RKO (cell line): ENCODE results near the gene KRIT1.
"Not testable (repeated sequence)": the region's sequence is repeated elsewhere in the genome, so short reads cannot be mapped to it uniquely, and the experiment has no call there.

ENCODE experiments used
- DNase-seq: peaks from one replicate; pipeline ENCODE4 v3.0.0-alpha.2; 2016; ENCODE audit warnings: low spot score

KRIT1 gene

DNA sequence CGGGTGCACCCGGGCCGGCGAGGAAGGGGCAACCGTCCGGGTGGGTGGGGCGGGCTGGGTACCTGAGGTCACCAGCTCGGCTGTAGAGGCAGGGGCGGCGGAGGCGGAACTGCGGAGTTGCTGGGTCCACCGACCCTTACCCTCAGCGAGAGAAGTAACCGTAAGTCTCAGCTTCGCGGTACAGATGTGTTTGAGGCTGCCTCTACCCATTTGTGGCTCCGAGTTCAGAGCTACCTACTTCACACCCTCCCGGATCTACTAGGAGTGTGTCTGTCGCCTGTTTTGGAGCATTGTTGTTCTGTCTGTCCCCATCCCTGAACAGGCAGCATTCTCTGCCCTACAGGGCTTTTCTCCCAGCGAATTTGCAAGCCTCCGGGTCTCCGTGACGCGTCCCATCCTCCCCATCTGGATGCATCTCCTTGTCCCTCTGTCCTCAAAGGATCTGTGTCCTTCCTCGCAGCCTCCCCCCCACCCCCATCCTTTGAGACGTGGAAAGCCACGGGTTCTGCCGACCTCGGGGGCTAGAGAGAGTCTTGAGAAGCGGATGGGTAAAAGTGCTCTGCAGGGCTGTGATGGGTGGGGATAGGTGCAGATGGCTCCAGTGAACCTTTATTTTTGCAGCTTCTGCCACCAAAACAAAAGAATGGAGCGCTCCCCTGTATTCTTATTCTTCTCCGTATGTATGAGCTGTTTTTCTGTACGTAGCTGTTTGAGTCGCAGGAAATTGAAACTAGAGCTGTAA, 817 bp upstream of the KRIT1 start:
- peak; percentile 66 for DNase-seq

DNA sequence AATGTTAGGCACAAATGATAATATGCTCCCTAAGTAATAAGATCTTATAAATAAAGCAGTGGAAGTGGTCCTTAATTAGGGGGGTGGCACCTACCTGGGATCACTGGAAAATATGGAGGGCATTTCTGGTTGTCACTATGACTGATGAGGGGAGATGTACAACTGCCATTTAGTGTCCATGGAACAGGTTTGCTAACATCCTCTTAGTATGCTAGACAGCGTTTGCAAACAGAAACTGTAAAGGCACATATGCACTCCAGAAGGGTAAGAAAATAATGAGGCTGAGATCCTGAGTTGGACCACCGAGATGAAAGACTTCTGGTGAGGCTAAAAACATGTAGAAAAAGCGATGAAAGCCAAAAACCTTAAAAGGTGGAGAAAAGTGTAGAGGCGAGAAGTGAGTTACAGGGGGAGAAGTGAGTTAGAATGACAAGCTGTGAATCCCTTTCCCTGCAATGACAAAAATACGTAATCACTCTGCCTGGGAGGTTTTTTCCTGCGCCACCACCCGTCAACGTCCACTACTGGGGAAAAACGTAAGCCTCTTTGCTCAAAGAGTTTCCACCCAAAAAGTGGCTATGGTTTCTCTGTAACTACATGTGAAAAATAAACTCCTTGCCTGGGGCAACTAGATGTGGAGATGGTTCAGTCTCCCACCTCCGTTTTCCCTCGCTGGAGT, 767 bp downstream of the KRIT1 start:
- DNase-seq, result peak; percentile 74

DNA sequence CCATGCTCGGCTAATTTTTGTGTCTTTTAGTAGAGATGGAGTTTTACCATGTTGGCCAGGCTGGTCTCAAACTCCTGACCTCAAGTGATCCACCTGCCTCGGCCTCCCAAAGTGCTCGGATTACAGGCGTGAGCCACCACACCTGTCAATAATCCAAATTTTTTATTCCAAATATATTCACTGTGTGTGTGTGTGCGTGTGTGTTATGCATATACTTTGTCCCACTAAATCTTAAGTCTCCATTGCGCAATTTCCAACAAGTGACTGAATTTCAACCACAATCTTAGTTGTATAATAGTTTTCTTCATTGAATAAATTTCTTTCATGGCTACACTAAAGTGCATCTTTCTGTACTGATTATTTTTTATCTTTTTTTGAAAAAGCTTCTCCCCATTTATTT, 2.7 kb downstream of the KRIT1 start:
- DNase-seq, result no peak

DNA sequence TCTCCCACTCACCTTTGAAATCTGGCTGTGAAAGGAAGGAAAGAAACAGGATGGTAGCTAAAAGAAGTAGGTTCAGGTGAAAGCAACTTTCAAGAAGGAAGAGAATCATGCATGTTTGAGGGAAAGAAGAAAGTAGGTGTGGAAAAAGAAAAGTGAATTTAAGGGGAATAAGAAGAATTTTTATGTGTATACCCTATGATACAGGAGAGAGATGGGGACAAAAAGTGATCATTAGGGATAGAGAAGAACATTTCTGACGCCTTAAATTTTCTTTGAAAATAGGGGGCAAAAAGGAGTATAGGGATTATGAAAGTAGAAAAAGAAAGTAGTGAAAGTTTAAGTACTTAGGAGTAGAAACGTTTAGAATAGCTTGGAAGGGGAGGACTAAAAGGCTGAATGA, 15.2 kb downstream of the KRIT1 start:
- DNase-seq, result no peak

DNA sequence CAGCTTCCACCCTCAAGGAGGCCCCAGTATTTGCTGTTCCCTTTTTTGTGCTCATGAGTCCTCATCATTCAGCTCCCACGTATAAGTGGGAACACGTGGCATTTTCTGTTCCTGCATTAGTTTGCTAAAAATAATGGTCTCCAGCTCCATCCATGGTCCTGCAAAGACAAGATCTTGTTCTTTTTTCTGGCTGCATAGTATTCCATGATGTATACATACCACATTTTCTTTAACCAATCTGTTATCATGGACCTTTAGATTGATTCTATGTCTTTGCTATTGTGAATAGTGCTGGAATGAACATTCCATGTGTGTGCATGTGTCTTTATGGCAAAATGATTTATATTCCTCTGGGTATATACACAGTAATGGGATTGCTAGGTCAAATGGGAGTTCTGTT, 17.0 kb downstream of the KRIT1 start:
- no peak for DNase-seq

DNA sequence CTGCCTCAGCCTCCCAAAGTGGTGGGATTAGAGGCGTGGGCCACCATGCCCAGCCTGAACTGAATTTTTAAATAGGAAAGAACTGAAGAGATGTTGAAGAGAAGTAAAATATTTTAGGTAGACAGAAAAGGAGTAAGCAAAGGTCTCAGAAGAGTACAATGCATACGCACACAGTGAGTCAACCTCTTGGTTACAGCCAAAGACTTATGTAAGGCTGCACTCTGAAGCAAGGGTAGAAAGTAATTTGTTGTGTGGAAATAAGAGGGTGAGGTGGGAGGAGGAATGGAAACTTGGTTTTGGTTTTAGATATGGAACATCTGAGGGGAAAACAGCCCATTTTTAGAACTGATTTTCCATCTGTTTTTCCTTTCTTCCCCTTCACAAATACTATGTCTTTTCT, 17.6 kb downstream of the KRIT1 start:
- no peak for DNase-seq

DNA sequence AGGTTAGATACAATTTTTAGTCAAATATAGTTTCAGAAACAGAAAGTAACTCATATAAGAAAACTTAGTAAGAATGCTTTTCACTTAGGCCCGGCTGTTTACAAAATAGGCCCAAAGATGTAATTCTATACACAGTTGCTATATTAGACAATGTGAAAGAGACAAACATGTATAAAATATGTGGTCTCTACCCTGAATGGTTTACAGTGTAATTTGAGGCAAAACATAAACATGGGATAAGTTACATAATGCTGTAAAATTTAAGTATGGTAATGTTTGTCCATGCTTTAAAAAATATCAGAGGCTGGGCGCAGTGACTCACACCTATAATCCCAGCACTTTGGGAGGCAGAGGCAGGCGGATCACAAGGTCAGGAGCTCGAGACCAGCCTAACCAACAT, 18.7 kb downstream of the KRIT1 start:
- DNase-seq, result no peak

DNA sequence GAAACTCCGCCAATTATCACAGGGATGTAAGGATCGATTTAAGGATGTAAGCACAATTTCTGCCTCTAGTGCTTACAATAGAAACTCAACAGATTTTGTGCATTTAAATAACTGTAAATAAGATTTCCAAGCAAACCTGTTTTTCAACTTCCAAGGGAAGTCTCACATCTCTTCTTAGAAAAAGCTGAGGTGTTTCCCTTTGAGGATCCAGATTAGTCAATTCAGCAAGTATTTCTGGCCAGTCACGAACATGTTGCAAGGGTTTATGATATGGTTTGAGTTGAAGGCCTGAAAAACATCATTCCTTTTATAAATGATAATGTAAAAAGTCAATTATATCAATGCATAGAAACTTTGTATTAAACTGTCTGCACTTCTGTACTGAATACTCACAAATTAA, 23.9 kb downstream of the KRIT1 start:
- DNase-seq, result no peak

DNA sequence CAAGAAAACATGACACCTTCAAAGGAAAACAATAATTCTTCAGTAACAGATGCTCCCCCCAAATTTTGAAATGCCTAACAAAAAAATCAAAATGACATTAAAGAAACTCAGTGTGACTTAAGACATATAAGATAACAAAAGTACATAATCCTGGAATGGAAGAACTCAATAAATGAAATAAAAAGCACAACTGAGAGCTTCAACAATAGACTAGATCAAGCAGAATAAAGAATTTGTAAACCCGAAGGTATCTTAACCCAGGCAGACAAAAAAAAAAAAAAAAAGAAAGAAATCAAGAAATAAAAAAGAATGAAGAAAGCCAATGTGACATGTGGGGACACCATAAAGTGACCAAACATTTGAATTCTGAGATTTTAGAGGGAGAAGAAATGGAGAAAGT, 39.0 kb downstream of the KRIT1 start:
- DNase-seq, result no peak

DNA sequence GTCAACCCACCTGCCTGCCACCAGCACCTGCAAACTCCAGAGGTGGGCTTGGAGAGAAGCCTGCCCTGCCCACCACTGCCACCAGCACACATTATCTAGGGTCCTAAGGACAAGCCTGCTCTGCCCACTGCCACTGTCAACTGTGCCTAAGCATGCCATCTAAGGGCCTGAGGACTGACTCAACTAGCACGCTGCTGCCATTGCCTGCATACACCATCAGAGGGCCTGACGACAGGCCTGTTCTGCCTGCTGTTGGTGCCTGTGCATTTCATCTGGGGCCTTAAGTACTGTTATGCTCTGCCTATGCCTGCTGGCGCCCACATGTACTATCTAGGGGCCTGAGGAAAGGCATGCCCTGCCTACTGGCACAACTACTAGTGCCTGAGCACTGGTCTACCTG, 39.7 kb downstream of the KRIT1 start:
- DNase-seq, result peak; percentile 29

DNA sequence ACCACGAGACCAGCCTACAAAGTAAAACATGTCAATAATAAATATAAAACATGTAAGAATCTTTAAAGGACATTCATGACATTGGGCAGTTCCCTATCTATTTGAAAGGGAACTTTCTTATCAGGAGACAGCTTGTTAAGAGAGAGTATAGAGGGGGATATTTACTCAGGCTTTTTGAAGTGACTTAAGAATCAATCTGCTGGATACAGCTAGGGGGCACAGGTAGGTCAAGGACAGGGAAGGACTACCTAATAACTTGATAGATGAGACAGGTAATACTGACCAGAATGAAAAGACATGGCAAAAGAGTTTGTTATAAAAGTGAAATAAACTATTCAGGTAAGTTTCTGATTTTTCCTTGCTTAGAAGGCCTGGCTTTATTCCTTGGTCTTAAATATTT, 44.9 kb downstream of the KRIT1 start:
- DNase-seq, result no peak

DNA sequence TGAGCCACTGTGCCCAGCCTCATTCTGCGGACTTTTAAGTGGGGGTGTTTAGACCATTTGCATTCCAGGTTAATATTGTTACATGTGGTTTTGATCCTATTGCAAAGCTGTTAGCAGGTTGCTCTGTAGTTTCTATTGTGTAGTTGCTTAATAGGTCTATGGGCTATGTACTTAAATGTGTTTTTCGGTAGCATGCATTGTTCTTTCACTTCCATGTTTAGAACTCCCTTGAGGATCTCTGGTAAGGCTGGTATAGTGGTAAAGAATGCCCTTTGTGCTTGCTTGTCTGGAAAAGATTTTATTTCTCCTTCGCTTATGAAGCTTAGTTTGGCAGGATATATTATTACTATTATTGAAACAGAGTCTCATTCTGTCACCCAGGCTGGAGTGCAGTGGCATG, 53.4 kb downstream of the KRIT1 start:
- DNase-seq, result no peak

DNA sequence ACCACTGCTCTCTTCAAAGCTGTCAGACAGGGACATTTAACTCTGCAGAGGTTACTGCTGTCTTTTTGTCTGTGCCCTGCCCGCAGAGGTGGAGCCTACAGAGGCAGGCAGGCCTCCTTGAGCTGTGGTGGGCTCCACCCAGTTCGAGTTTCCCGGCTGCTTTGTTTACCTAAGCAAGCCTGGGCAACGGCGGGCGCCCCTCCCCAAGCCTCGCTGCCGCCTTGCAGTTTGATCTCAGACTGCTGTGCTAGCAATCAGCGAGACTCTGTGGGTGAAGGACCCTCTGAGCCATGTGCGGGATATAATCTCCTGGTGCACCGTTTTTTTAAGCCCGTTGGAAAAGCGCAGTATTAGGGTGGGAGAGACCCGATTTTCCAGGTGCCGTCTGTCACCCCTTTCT, 56.5 kb downstream of the KRIT1 start:
- DNase-seq, result not testable (repeated sequence)

DNA sequence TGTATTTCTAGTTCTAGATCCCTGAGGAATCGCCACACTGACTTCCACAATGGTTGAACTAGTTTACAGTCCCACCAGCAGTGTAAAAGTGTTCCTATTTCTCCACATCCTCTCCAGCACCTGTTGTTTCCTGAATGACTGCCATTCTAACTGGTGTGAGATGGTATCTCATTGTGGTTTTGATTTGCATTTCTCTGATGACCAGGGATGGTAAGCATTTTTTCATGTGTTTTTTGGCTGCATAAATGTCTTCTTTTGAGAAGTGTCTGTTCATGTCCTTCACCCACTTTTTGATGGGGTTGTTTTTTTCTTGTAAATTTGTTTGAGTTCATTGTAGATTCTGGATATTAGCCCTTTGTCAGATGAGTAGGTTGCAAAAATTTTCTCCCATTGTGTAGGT, 61.4 kb downstream of the KRIT1 start:
- DNase-seq, result not testable (repeated sequence)

DNA sequence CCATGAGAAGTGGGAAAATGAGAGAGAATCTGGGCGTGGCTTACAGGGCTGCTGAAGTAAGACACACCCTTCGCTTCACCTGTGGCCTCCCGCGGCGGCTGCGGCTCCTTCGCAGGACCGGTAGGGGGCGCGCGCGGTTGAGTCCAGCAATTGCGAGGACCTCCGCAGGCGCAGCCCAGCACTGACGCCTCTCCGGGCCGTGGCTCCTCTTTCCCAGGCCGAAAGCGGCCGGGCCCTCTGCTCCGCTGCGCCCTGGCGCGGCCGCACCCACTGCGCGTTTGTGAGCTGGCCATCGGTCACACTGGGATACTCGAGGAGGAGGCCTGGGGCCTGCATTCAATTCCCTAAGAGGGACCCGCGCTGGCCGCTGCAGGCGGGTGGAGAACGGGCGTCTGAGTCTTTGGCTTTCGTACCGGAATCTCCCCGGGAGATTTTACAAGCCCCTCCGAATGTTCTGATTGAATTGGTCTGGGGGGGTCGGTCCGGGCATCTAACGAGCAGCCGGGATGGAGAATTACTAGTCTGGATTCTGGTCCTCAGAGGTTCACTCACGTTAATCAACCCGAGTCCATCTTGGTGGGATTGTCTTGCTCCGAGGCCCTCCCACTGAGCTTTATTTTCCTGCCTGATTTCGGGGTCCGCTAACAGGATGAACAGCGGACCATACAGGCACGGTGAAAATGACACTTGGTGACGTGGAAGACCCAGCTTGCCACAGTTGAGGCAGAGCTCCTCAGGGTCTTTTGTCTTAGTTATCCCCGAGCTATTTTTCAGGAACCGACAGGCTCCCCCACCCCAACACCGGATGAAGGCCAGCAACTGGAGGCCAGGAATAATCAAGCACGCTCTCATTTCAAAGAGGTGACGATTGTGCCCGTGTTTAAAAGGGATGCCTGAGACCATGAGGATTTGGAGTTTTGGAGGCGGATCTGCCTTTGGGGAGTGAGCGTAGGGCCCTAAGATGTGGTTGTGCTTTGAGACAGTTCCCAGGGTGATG, 66.5 kb downstream of the KRIT1 start, which contains the start of gene LRRD1:
Gene LRRD1, minus strand, starts transcription at position 215 of the 997 bp plus-strand sequence. CDS start 13,940 bp downstream, outside the sequence.
- DNase-seq, result no peak

DNA sequence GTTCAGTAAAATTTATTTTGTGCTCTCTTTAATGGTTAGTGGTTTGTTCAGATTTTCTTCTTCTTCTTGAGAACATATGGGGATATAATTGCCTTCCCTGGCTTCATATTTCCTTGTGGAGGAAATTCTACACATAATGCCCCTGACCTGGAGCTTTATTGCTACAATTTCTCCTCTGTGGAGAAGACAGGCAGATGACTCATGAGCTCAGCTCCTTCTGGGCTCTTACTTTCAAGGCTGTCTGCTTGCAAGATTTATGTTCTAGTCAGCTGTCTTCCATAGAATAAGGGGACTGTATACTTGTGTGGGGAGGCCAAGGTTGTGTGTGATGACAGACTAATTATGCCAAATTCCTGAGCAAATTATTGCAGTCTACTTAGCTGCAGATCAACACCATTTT, 68.4 kb downstream of the KRIT1 start:
- DNase-seq, result no peak

DNA sequence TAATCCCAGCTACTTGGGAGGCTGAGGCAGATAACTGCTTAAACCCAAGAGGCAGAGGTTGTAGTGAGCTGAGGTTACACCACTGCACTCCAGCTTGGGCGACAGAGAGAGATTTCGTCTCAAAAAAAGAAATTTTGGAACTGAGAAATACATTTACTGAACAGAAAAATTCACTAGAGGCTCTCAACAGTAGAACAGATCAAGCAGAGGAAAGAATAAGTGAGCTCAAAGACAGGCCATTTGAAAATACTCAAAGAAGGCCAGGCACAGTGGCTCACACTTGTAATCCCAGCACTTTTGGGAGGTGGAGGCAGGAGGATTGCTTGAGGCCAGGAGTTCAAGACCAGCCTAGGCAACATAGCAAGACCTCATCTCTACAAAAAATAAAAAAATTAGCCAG, 76.2 kb downstream of the KRIT1 start:
- DNase-seq, result not testable (repeated sequence)

DNA sequence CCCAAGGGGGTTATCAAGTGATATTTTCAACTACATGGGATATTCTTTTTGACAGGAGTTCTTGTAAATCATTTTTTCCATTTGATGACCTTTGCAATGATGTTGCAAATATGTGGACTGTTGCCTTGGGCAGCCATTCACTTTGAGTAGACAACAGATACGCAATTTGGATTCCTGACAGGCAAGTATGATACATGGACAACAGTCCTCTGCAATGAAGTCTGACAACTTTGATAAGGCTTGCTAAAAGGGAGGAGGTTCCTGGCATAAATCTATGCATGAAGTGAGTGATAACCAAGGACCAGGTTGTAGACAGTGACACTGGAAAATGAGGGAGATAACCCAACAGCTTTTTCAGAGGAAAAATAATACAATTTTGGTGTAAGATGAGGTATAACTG, 84.4 kb downstream of the KRIT1 start:
- DNase-seq, result no peak

DNA sequence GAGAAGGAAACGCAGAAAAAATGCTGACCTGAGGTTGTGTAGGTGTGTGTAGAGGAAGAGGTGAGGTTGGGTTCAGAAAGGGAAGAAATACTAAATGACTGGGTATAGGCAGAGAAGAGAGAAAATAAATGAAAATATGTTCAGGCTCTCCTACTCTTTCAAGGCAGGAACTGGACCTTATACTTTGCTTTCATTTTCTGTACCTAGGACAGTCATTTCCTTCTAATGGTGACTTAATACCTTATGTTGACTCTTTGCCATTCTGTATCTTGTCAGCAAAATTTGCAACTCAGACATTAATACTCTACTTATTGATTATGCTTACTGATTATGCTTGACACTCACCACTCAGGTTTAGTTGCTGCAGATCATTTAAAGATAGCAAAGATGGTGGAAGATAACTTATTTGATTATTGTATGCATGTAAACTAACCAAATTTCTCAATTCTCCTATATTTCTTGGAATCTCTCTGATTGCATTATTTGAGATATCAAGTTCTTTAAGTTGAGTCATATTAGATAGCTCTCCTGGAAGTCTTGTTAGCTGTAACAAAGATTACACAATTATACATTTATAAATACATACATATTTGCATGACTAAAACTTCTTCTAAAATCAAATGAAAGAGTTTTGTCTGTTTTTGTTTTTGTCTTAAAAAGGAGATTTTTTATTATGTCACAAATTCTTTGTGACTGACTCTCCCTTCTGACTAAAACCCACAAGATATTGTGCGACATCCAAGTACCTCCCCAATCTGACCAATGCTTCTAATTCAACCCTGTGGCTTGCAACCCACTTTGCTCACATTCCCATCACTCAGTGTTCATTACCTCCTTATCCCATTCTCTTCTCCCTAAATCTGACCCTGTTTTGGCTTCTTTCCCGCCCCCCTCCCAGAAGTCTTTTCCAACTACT, 86.8 kb downstream of the KRIT1 start:
- DNase-seq, result peak; percentile 74

DNA sequence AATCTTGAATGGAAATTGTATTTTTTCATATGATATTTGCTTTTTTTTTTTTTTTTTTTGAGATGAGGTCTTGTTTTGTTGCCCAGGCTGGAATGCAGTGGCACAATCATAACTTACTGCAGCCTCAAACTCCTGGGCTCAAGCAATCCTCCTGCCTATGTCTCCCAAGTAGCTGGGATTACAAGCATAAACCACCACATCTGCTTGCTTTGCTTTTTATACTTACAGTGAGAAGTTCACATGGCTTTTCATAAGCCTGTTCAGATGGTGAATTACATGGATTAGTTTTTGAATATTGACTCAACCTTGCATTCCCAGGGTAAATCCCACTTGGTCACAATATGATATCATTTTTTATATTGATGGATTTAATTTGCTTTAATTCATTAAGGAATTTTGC, 88.7 kb downstream of the KRIT1 start:
- no peak for DNase-seq

DNA sequence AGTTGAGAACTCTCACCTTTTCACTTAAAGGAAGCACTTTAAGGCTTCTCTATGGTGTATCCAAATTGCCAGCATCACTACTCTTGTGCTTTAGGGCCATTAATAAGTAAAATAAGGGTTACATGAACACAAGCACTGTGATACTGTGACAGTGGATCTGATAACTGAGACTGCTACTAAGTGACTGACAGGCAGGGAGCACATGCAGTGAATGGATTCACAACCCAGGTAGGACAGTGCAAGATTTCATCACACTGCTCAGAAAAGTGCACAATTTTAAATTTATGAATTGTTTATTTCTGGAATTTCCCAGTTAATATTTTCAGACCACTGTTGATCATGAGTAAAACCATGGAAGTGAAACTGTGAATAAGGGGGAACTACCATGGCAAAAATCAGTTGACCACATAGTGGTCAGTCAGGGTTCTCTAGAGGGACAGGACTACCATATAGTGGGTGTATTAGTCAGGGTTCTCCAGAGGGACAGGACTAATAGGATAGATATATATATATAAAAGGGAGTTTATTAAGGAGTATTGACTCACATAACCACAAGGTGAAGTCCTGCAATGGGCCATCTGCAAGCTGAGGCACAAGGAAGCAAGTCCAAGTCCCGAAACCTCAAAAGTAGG, 90.5 kb downstream of the KRIT1 start:
- DNase-seq, result no peak
